HCT116 (cell line): Measurements from ENCODE around the gene MMEL1. TPM values are rescaled to one million over a fixed set of nuclear protein-coding genes. Genes with fewer than 3 reads are reported as not detected.

ENCODE experiments used
- ATAC-seq: fragments of 200-7000 bp; cut with Tn5 transposase; 2 replicates; pipeline ENCODE4 v1.9.1; 2020; ENCODE audit warnings: mild to moderate bottlenecking, moderate library complexity
- BruUV-seq: library from RNA; stranded (reverse); fragments of 400-500 nt; replicated peaks from 2 replicates; lab custom pipeline; 2021; lab: Mats Ljungman, UMichigan
- CTCF ChIA-PET: fragments of 300-600 bp; sonication (Branson Sonifier 250); formaldehyde crosslinking; loops from one replicate; lab custom pipeline; 2021; ENCODE audit warnings: antibody characterized with exemption; lab: Charles Lee
- POLR2A ChIA-PET: fragments of 300-600, 350-600 bp; sonication (Branson Sonifier 250); formaldehyde crosslinking; loops from one replicate; lab custom pipeline; 2021; ENCODE audit warnings: antibody characterized with exemption; lab: Charles Lee
- RAD21 ChIA-PET, 2 experiments: fragments of 300-600 bp; sonication (Branson Sonifier 250); formaldehyde crosslinking; loops; one replicate each; lab custom pipeline; 2023; ENCODE audit warnings: low total read pairs in 2 of 2; ENCODE audit not compliant: uncharacterized antibody in 2 of 2, unreplicated experiment in 2 of 2, low non-redundant PET in 1 of 2; lab: Charles Lee
- DNase-seq: peaks from one replicate; pipeline ENCODE4 v3.0.0-alpha.2; 2010; ENCODE audit warnings: low read depth, low spot score
- H2AFZ ChIP-seq: fragments of 200-600 bp; shearing (Covaris generic), sonication (generic); 2 replicates; pipeline ENCODE4 v1.6.1; 2017; ENCODE audit warnings: low read depth, mixed run types, mixed read lengths, antibody characterized with exemption, low read length; ENCODE audit not compliant: poor library complexity, severe bottlenecking
- H3K27ac ChIP-seq: 2 replicates; pipeline ENCODE4 v1.5.1; 2012; ENCODE audit warnings: low read depth, low read length
- H3K27me3 ChIP-seq: fragments of 200-600 bp; sonication (generic); 2 replicates; pipeline ENCODE4 v1.6.1; 2016; ENCODE audit warnings: mixed run types, low read length, mixed read lengths; ENCODE audit not compliant: insufficient read depth
- H3K36me3 ChIP-seq, 2 experiments: fragments of 200-500 bp in 1 of 2; fragments of 200-600 bp in 1 of 2; sonication (Bioruptor generic) in 1 of 2; sonication (generic) in 1 of 2; 2 replicates each; pipeline versions ENCODE4 v1.5.1 to v1.6.1; 2014 to 2016; ENCODE audit warnings: low read length in 2 of 2, inconsistent platforms in 1 of 2, mixed read lengths in 1 of 2, mixed run types in 1 of 2; ENCODE audit not compliant: insufficient read depth in 2 of 2, control insufficient read depth in 1 of 2
- H3K4me1 ChIP-seq, 2 experiments: fragments of 200-600 bp in 1 of 2; sonication (generic) in 1 of 2; 2 replicates each; pipeline versions ENCODE4 v1.5.1 to v1.6.1; 2012 to 2017; ENCODE audit warnings: low read length in 2 of 2, inconsistent platforms in 1 of 2, mild to moderate bottlenecking in 1 of 2, mixed read lengths in 1 of 2, mixed run types in 1 of 2, moderate library complexity in 1 of 2; ENCODE audit not compliant: insufficient read depth in 2 of 2, control insufficient read depth in 1 of 2
- H3K4me2 ChIP-seq: fragments of 200-600 bp; sonication (generic); 2 replicates; pipeline ENCODE4 v1.6.1; 2017; ENCODE audit warnings: mixed run types, low read length, mixed read lengths
- H3K4me3 ChIP-seq, 2 experiments: fragments of 200-600 bp in 1 of 2; sonication (generic) in 1 of 2; replicated peaks in 1 of 2; 2 replicates each; pipeline ENCODE4 v1.5.1; 2011 to 2016; ENCODE audit warnings: low read length in 2 of 2, control low read depth in 1 of 2, low read depth in 1 of 2, mild to moderate bottlenecking in 1 of 2, mixed read lengths in 1 of 2, mixed run types in 1 of 2
- H3K79me2 ChIP-seq: fragments of 200-600 bp; sonication (generic); 2 replicates; pipeline ENCODE4 v1.6.1; 2017; ENCODE audit warnings: mild to moderate bottlenecking, mixed run types, low read length, moderate library complexity, mixed read lengths; ENCODE audit not compliant: insufficient read depth
- H3K9ac ChIP-seq: fragments of 200-600 bp; sonication (generic); 2 replicates; pipeline ENCODE4 v1.6.1; 2016; ENCODE audit warnings: low read length, mixed read lengths
- H3K9me2 ChIP-seq: fragments of 200-600 bp; sonication (generic), shearing (Covaris generic); 2 replicates; pipeline ENCODE4 v1.6.1; 2017; ENCODE audit warnings: mixed run types, mild to moderate bottlenecking, moderate library complexity; ENCODE audit not compliant: insufficient read depth
- H3K9me3 ChIP-seq, 2 experiments: fragments of 200-500 bp in 1 of 2; fragments of 200-600 bp in 1 of 2; sonication (Bioruptor generic) in 1 of 2; sonication (generic) in 1 of 2; 2 replicates each; pipeline ENCODE4 v1.6.1; 2014 to 2017; ENCODE audit warnings: low read length in 2 of 2, mixed read lengths in 2 of 2, inconsistent platforms in 1 of 2, low read depth in 1 of 2, mild to moderate bottlenecking in 1 of 2, mixed run types in 1 of 2, moderate library complexity in 1 of 2; ENCODE audit not compliant: control insufficient read depth in 1 of 2, insufficient read depth in 1 of 2
- H4K20me1 ChIP-seq: fragments of 200-600 bp; sonication (generic), shearing (Covaris generic); 2 replicates; pipeline ENCODE4 v1.6.1; 2017; ENCODE audit warnings: mixed run types, mild to moderate bottlenecking, moderate library complexity; ENCODE audit not compliant: insufficient read depth
- CEBPB ChIP-seq: IDR thresholded peaks from 2 replicates; pipeline ENCODE4 v1.6.1; 2012; ENCODE audit warnings: low read depth
- SIN3A ChIP-seq: IDR thresholded peaks from 2 replicates; pipeline ENCODE4 v1.6.1; 2012; ENCODE audit warnings: low read depth
- SP1 ChIP-seq: IDR thresholded peaks from 2 replicates; pipeline ENCODE4 v1.6.1; 2012; ENCODE audit warnings: low read depth
- TCF7L2 ChIP-seq: IDR thresholded peaks from 2 replicates; pipeline ENCODE4 v1.7.0; 2011; ENCODE audit warnings: borderline replicate concordance, inconsistent platforms; ENCODE audit not compliant: insufficient read depth, insufficient read length; ENCODE audit errors: extremely low read depth
- ZBTB33 ChIP-seq: IDR thresholded peaks from 2 replicates; pipeline ENCODE4 v1.6.1; 2011; ENCODE audit warnings: mild to moderate bottlenecking, low read length, moderate library complexity; ENCODE audit not compliant: insufficient replicate concordance; ENCODE audit errors: extremely low read depth
- intact Hi-C: fragments of 100-400 bp; cut with micrococcal nuclease; formaldehyde crosslinking; loops from 2 replicates; pipeline ENCODE4 v1.10.0; 2022
- total RNA-seq: library from RNA; stranded (reverse); gene quantifications from one replicate; pipeline ENCODE4 v1.2.1, GENCODE V29; 2021; ENCODE audit not compliant: unreplicated experiment
- TF ChIP-seq, protein P1 (sequence below), 3 experiments: fragments of 200-600 bp in 1 of 3; sonication (generic) in 1 of 3; IDR thresholded peaks in 2 of 3; conservative IDR thresholded peaks in 1 of 3; 2 replicates each; pipeline ENCODE4 v1.5.1; 2012 to 2017; ENCODE audit warnings: low read depth in 2 of 3, low read length in 2 of 3, antibody characterized with exemption in 1 of 3, borderline replicate concordance in 1 of 3, control low read depth in 1 of 3, mild to moderate bottlenecking in 1 of 3, mixed read lengths in 1 of 3, mixed run types in 1 of 3, moderate library complexity in 1 of 3; ENCODE audit not compliant: insufficient read depth in 1 of 3

MMEL1 gene
- total RNA-seq, 1 experiment from 2014 or later = 2.7 TPM

DNA sequence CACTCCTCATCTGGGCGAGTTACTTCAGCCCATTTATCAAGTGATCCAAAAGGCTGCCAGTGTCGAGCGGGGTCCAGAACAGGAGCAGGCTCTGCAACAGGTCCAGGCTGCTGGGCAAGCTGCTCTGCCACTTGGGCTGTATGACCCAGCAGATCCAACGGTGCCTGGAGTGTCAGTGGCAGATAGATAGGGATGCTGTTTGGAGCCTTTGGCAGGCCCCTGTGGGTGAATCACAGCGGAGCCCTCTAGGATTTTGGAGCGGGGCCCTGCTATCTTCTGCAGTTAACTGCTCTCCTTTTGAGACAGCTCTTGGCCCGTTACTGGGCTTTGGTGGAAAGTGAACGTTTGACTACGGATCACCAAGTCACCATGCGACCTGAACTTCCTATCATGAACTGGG lies 7.5 kb downstream of the MMEL1 start:
- Histone ChIP-seq H3K79me2 (no peaks in the 10 kb centered on the region), H3K9me3 (peaks cover 0 to 2% of the 10 kb centered on the region in 2 experiments; a peak in 1 of 4 replicates), H3K9ac (no peak overlapping the region), H3K4me1 (no peaks in the 10 kb centered on the region), H2AFZ (no peak overlapping the region), H4K20me1 (no peaks in the 10 kb centered on the region), H3K9me2 (no peaks in the 10 kb centered on the region), H3K36me3 (no peaks in the 10 kb centered on the region), H3K27me3 (no peaks in the 10 kb centered on the region), H3K4me3 (no peak overlapping the region), H3K4me2 (no peak overlapping the region), H3K27ac (no peak overlapping the region)
- ATAC-seq = no peak
- TF ChIP-seq, protein P1, sequence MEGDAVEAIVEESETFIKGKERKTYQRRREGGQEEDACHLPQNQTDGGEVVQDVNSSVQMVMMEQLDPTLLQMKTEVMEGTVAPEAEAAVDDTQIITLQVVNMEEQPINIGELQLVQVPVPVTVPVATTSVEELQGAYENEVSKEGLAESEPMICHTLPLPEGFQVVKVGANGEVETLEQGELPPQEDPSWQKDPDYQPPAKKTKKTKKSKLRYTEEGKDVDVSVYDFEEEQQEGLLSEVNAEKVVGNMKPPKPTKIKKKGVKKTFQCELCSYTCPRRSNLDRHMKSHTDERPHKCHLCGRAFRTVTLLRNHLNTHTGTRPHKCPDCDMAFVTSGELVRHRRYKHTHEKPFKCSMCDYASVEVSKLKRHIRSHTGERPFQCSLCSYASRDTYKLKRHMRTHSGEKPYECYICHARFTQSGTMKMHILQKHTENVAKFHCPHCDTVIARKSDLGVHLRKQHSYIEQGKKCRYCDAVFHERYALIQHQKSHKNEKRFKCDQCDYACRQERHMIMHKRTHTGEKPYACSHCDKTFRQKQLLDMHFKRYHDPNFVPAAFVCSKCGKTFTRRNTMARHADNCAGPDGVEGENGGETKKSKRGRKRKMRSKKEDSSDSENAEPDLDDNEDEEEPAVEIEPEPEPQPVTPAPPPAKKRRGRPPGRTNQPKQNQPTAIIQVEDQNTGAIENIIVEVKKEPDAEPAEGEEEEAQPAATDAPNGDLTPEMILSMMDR (IDR thresholded peaks at IDR 0.05 in 2 of 3, conservative IDR thresholded peaks at IDR 0.05 in 1 of 3; ENCODE audit: borderline replicate concordance in 1 of 3, insufficient read depth in 1 of 3, low read depth in 2 of 3, low read length in 2 of 3) = no peak
- TF ChIP-seq TCF7L2 = no peak
- TF ChIP-seq SIN3A = no peak
- TF ChIP-seq CEBPB = no peak
- no peak for TF ChIP-seq SP1
- TF ChIP-seq ZBTB33 = no peak
- DNase-seq = no peak
- ChIA-PET CTCF (no interaction called here), RAD21 (no interaction called here), POLR2A (no interaction called here)
- BruUV-seq = no TSS peak
- intact Hi-C loops = no loop called here
